Bronchial epithelial cell (primary cell): ENCODE results near the gene CDH22. TPM values are rescaled to one million over a fixed set of nuclear protein-coding genes. Genes with fewer than 3 reads are reported as not detected.

Source experiments
- DNase-seq: peaks from one replicate; pipeline ENCODE4 v3.0.0-alpha.2; 2010; ENCODE audit warnings: low read depth
- FAIRE-seq: peaks from 2 replicates; lab custom pipeline; 2011; peaks lifted over from hg19 to GRCh38; lab: Jason Lieb, UNC
- H3K27me3 ChIP-seq: 2 replicates; pipeline ENCODE4 v1.5.1; 2011; ENCODE audit warnings: low read length; ENCODE audit not compliant: control insufficient read depth, insufficient read depth
- H3K36me3 ChIP-seq: 2 replicates; pipeline ENCODE4 v1.5.1; 2011; ENCODE audit warnings: low read length; ENCODE audit not compliant: control insufficient read depth, insufficient read depth
- H3K4me3 ChIP-seq: 2 replicates; pipeline ENCODE4 v1.5.1; 2011; ENCODE audit warnings: mild to moderate bottlenecking, low read depth, low read length, control low read depth
- total RNA-seq: library from RNA; depleted of rRNA; stranded (reverse); fragments of >200 nt; gene quantifications from 2 replicates; pipeline ENCODE4 v1.2.1, GENCODE V29; 2014
- TF ChIP-seq, protein P1 (sequence below): IDR thresholded peaks from 2 replicates; pipeline ENCODE4 v1.5.1; 2011; ENCODE audit warnings: mild to moderate bottlenecking, moderate library complexity, low read length, control low read depth, inconsistent platforms; ENCODE audit not compliant: insufficient read depth, severe bottlenecking

Gene CDH22
- total RNA-seq, 1 donor from 2014 or later: not detected

GRCh38 chr20:46350201-46350985 lies 42.1 kb upstream of the CDH22 start:
- peaks cover 20% of the 10 kb centered on the region for H3K36me3 ChIP-seq
- no peaks in the 10 kb centered on the region for H3K27me3 ChIP-seq
- FAIRE-seq: no peak
- H3K4me3 ChIP-seq: no peak overlapping the region
- TF ChIP-seq, protein P1, sequence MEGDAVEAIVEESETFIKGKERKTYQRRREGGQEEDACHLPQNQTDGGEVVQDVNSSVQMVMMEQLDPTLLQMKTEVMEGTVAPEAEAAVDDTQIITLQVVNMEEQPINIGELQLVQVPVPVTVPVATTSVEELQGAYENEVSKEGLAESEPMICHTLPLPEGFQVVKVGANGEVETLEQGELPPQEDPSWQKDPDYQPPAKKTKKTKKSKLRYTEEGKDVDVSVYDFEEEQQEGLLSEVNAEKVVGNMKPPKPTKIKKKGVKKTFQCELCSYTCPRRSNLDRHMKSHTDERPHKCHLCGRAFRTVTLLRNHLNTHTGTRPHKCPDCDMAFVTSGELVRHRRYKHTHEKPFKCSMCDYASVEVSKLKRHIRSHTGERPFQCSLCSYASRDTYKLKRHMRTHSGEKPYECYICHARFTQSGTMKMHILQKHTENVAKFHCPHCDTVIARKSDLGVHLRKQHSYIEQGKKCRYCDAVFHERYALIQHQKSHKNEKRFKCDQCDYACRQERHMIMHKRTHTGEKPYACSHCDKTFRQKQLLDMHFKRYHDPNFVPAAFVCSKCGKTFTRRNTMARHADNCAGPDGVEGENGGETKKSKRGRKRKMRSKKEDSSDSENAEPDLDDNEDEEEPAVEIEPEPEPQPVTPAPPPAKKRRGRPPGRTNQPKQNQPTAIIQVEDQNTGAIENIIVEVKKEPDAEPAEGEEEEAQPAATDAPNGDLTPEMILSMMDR: no peak
- peak; percentile 24 for DNase-seq

DNA sequence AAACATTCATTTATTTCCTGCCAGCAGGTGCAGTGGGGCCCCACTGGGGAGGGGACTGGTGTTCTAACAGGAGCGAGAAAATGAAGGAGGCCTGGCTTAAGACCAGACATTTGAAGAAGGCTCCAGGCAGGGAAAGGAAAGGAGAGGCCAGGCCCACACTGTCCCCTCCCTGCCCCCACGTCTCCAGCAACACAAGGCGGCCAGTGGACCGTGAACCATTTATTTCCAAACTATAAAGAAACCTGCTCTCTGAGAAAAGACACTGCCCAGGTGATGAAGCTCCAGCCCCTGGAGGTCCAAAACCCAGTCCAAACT lies 41.4 kb upstream of the CDH22 start:
- H3K27me3 ChIP-seq: no peaks in the 10 kb centered on the region
- FAIRE-seq (no peak), DNase-seq (no peak)
- no peak overlapping the region for H3K4me3 ChIP-seq
- peaks cover 16% of the 10 kb centered on the region for H3K36me3 ChIP-seq
- TF ChIP-seq, protein P1: no peak

DNA sequence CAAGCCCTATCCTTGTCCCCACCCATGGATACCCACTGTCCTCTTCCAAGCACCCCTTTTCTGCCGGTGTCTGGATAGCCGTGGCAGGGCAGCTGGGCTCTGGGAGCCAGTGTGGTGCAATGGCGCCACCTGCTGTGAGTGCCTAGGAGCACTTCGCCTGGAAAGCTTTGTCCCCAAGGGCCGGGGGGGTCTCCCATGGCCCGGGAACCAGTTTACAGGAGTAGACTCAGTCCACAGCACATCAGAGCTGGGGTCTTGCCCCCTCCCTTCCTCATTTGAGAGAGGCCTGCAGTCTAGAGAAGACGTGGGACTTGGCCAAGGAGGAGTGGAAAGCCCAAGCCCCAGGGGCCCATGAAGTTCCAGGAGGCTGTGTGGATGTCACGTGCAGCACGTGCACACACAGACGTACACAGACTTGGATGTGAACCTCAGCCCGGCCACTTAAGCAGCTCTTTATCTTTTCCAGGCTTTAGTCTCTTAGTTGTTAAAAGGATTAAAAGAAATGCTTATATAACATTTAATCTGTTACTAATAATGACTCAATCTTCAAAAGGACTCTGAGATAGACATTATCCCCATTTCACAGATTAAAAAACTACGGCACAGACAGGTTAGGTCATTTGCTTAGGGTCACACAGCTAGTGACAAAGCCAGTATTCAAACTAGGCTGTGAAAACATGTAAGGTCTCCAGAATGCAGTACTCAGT lies 40.9 kb upstream of the CDH22 start:
- peak; percentile 20 for DNase-seq

DNA sequence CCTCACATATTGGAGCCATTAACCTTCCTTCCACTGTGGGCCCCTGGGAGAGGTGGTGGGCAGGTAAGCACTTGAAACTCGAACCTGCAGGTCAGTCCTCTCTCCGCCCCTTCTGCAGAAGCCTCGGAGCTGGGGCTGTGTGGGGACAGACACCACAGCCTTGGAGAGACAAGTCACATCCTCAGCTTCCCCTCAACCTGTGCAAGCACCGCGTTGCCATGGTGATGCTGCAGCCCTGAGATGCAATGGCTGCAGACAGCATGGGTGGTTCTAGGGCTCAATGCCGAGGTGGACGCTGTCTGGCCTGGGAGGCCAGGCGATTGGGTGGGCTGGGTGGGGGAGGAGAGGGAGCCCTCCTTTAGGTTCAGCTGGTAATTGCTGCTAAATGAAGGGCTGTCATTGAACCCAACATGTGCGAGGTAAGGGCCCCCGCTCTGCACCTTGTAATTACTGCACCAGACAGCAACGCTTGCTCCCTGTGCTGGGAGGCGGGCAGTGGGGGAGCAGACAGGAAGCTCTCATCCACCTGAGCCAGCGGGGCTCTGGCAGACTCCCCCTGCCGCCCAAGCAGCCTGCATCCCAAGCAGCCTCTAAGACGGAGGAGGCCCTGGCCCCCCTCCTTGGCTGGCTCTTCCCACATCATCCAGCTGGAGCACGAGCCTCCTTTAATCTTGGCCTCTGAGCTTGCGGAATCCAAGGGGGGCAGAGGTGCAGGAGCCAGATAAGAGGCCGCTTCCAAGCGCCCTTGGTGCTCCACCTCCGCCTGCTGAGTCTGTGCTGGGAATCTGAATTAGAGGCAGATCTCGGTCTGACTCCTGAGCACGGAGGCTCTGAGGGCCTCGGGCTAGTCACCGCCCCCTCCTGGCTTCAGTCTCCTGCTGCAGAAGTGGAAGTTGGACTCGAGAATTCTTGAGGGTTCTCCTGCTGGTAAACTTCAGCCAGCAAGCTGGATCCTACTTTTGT lies 39.8 kb upstream of the CDH22 start:
- peaks cover 12% of the 10 kb centered on the region for H3K36me3 ChIP-seq
- FAIRE-seq: no peak
- TF ChIP-seq, protein P1: no peak

More for the DNA sequence above, 40.9 kb upstream of the CDH22 start:
- no peak overlapping the region for H3K4me3 ChIP-seq
- FAIRE-seq: no peak
- peaks cover 2% of the 10 kb centered on the region for H3K27me3 ChIP-seq
- peaks cover 14% of the 10 kb centered on the region for H3K36me3 ChIP-seq
- TF ChIP-seq, protein P1: peak; percentile 79

DNA sequence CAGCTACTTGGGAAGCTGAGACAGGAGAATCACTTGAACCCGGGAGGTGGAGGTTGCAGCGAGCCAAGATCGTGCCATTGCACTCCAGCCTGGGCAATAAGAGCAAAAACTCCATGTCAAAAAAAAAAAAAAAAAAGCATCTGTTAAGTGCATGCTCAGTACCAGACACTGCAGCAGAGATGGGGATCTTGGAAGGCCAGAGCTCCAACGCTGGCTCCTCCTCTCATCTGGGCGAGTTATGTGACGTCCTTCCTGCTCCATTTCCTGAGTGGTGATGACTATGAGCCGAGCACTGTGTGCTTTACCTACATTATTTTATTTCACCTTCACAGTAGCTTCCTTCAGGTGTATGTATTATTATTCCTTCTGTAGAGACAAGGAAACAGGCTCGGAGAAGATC lies 38.5 kb upstream of the CDH22 start:
- peaks cover 19% of the 10 kb centered on the region for H3K27me3 ChIP-seq
- H3K36me3 ChIP-seq: peaks cover 12% of the 10 kb centered on the region
- DNase-seq (no peak), FAIRE-seq (no peak)
- H3K4me3 ChIP-seq: no peak overlapping the region
- TF ChIP-seq, protein P1: no peak

More for the DNA sequence above, 39.8 kb upstream of the CDH22 start:
- Histone ChIP-seq H3K4me3 (no peak overlapping the region), H3K27me3 (peaks cover 8% of the 10 kb centered on the region)
- DNase-seq: no peak
